GM18907 (cell line): ENCODE results near the gene VTI1A.

Experiments used
- ATAC-seq: cut with Tn5 transposase; IDR thresholded peaks from one replicate; pipeline ENCODE4 v1.9.1; 2021; ENCODE audit warnings: mild to moderate bottlenecking, moderate library complexity; ENCODE audit not compliant: unreplicated experiment

VTI1A gene

GRCh38 chr10:112775381-112775780, 328.4 kb downstream of the VTI1A start:
- no peak for ATAC-seq

GRCh38 chr10:112775892-112776674, 329.1 kb downstream of the VTI1A start:
- ATAC-seq: no peak

- ATAC-seq: no peak
Measured at GRCh38 chr10:112778579-112778978, 331.6 kb downstream of the VTI1A start.

- ATAC-seq: no peak
Measured at GRCh38 chr10:112779025-112779770, 332.2 kb downstream of the VTI1A start.

GRCh38 chr10:112782200-112782907, 335.3 kb downstream of the VTI1A start:
- ATAC-seq: no peak

- no peak for ATAC-seq
Measured at GRCh38 chr10:112783351-112784021, 336.5 kb downstream of the VTI1A start.

- ATAC-seq: no peak
Measured at GRCh38 chr10:112784022-112784461, 337.0 kb downstream of the VTI1A start.

- ATAC-seq: no peak
Measured at GRCh38 chr10:112785089-112785488, 338.1 kb downstream of the VTI1A start.

GRCh38 chr10:112789248-112789647, 342.2 kb downstream of the VTI1A start:
- ATAC-seq: no peak

- no peak for ATAC-seq
Measured at GRCh38 chr10:112790030-112790429, 343.0 kb downstream of the VTI1A start.

- no peak for ATAC-seq
Measured at GRCh38 chr10:112790921-112791320, 343.9 kb downstream of the VTI1A start.

- ATAC-seq: no peak
Measured at GRCh38 chr10:112791447-112791846, 344.4 kb downstream of the VTI1A start.

GRCh38 chr10:112792487-112793201, 345.6 kb downstream of the VTI1A start:
- no peak for ATAC-seq

- ATAC-seq: no peak
Measured at GRCh38 chr10:112793202-112793921, 346.3 kb downstream of the VTI1A start.

- ATAC-seq: no peak
Measured at GRCh38 chr10:112794201-112794600, 347.2 kb downstream of the VTI1A start.

GRCh38 chr10:112795067-112795466, 348.1 kb downstream of the VTI1A start:
- ATAC-seq: no peak

- no peak for ATAC-seq
Measured at GRCh38 chr10:112797197-112797596, 350.2 kb downstream of the VTI1A start.

- no peak for ATAC-seq
Measured at GRCh38 chr10:112797855-112798254, 350.8 kb downstream of the VTI1A start.

- ATAC-seq: no peak
Measured at GRCh38 chr10:112799038-112799437, 352.0 kb downstream of the VTI1A start.
